ENCODE results near the gene HPN. TPM values are rescaled to one million over a fixed set of nuclear protein-coding genes. Genes with fewer than 3 reads are reported as not detected.

HPN gene
- total RNA-seq, 1 experiment from 2014 or later: 10.6 TPM

DNA sequence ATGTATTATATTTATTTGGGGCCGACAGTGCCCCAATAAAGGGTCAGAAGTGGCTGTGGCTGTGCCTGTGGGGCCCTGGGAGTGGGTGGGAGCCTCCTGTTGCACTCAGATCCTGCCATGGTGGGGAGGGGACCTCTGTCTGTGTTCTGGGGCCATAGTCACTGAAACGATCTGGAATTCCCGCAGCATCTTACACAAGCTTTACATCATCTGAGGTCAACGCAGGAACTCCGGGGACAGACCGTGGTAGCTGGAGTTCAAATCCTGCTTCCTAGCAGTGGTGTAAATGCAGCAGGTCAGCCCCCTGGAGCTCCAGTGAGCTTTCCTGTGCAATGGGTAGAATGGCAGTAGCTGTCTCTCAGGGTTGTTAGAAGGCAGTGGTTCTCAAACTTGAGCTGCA is 15.1 kb upstream of the HPN start:
- no peaks in the 10 kb centered on the region for H4K20me1 ChIP-seq (ENCODE audit: control insufficient read depth, insufficient read depth, insufficient read length)
- H3K9me3 ChIP-seq (ENCODE audit: control insufficient read depth, low read depth, low read length): no peaks in the 10 kb centered on the region
- no peak overlapping the region for H2BK5ac ChIP-seq (ENCODE audit: insufficient read length, low read length)
- no peak overlapping the region for H3K9ac ChIP-seq (ENCODE audit: extremely low read depth, insufficient read length, low read length)
- WGBS (ENCODE audit: extremely low coverage, insufficient read length, low lambda C conversion rate): no CpG with 5 or more reads among the region's 6 CpGs
- no peak overlapping the region for H2BK120ac ChIP-seq (ENCODE audit: low read depth, low read length, poor library complexity, severe bottlenecking)
- H3K79me2 ChIP-seq (ENCODE audit: insufficient read depth, low read length): no peaks in the 10 kb centered on the region
- no peaks in the 10 kb centered on the region for H3K79me1 ChIP-seq (ENCODE audit: insufficient read depth, low read depth, low read length, poor library complexity, severe bottlenecking)
- peaks cover 25% of the 10 kb centered on the region for H3K27me3 Mint-ChIP-seq (ENCODE audit: low read depth)
- no peak overlapping the region for H3K27ac ChIP-seq (ENCODE audit: insufficient read length, low read depth, low read length)
- no peak for DNase-seq
- no peak overlapping the region for H4K8ac ChIP-seq (replicated peaks; ENCODE audit: insufficient read length, low read depth, low read length)
- peaks cover 33 to 67% (median 56%) of the 10 kb centered on the region in 3 experiments; a peak in 6 of 7 replicates for H3K36me3 Mint-ChIP-seq (ENCODE audit: insufficient read depth in 1 of 3, low read depth in 3 of 3)
- no peak overlapping the region for H3K4me2 ChIP-seq (ENCODE audit: insufficient read depth, insufficient read length, low read length)
- H3K9me3 Mint-ChIP-seq: no peaks in the 10 kb centered on the region; a peak in 2 of 5 replicates
- H2AFZ ChIP-seq (ENCODE audit: low read length): no peak overlapping the region
- no peak overlapping the region for H3K18ac ChIP-seq (ENCODE audit: insufficient read length, low read depth, low read length)
- H2BK12ac ChIP-seq (ENCODE audit: insufficient read length, low read depth, low read length): no peak overlapping the region
- no peak overlapping the region for H3T11ph ChIP-seq (ENCODE audit: low read length)
- peaks cover 4% of the 10 kb centered on the region; the same call in 1 of the 2 replicates for H3K27me3 ChIP-seq (ENCODE audit: insufficient read depth, low read length)
- H3K4me3 Mint-ChIP-seq: no peak overlapping the region
- H3K4me1 Mint-ChIP-seq: peaks cover 8 to 11% of the 10 kb centered on the region in 2 experiments
- no peaks in the 10 kb centered on the region for H3K4me1 ChIP-seq (ENCODE audit: insufficient read depth, low read length)
- H3K14ac ChIP-seq (ENCODE audit: insufficient read depth, low read length): no peak overlapping the region
- no peak overlapping the region for H3K23ac ChIP-seq (ENCODE audit: insufficient read length, low read depth, low read length)
- H3K4ac ChIP-seq (ENCODE audit: low read depth, low read length): no peak overlapping the region
- no peak overlapping the region for H2BK15ac ChIP-seq (ENCODE audit: low read depth, low read length)
- no peak overlapping the region for H3K27ac Mint-ChIP-seq
- no peak overlapping the region for H2AK5ac ChIP-seq (ENCODE audit: insufficient read length, low read length)
- no peak overlapping the region for H4K91ac ChIP-seq (ENCODE audit: insufficient read length, low read depth, low read length)
- H3K23me2 ChIP-seq (ENCODE audit: insufficient read length, low read depth, low read length, poor library complexity, severe bottlenecking): peaks cover 5% of the 10 kb centered on the region
- no peak overlapping the region for H3K56ac ChIP-seq (ENCODE audit: insufficient read length, low read depth, low read length)
- TF ChIP-seq, protein P1, sequence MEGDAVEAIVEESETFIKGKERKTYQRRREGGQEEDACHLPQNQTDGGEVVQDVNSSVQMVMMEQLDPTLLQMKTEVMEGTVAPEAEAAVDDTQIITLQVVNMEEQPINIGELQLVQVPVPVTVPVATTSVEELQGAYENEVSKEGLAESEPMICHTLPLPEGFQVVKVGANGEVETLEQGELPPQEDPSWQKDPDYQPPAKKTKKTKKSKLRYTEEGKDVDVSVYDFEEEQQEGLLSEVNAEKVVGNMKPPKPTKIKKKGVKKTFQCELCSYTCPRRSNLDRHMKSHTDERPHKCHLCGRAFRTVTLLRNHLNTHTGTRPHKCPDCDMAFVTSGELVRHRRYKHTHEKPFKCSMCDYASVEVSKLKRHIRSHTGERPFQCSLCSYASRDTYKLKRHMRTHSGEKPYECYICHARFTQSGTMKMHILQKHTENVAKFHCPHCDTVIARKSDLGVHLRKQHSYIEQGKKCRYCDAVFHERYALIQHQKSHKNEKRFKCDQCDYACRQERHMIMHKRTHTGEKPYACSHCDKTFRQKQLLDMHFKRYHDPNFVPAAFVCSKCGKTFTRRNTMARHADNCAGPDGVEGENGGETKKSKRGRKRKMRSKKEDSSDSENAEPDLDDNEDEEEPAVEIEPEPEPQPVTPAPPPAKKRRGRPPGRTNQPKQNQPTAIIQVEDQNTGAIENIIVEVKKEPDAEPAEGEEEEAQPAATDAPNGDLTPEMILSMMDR (conservative IDR thresholded peaks at IDR 0.05): no peak
- no peak overlapping the region for H4K5ac ChIP-seq (ENCODE audit: insufficient read length, low read depth, low read length)
- H2BK20ac ChIP-seq (ENCODE audit: low read depth, low read length, poor library complexity, severe bottlenecking): no peak overlapping the region

All from H9 (cell line).